ENCODE data around the gene KNCN.

Gene KNCN

GRCh38 chr1:46571691-46572225, 20.3 kb upstream of the KNCN start:
- no peak for DNase-seq (ENCODE audit: extremely low read depth, low read depth)
- TF ChIP-seq, protein P1, sequence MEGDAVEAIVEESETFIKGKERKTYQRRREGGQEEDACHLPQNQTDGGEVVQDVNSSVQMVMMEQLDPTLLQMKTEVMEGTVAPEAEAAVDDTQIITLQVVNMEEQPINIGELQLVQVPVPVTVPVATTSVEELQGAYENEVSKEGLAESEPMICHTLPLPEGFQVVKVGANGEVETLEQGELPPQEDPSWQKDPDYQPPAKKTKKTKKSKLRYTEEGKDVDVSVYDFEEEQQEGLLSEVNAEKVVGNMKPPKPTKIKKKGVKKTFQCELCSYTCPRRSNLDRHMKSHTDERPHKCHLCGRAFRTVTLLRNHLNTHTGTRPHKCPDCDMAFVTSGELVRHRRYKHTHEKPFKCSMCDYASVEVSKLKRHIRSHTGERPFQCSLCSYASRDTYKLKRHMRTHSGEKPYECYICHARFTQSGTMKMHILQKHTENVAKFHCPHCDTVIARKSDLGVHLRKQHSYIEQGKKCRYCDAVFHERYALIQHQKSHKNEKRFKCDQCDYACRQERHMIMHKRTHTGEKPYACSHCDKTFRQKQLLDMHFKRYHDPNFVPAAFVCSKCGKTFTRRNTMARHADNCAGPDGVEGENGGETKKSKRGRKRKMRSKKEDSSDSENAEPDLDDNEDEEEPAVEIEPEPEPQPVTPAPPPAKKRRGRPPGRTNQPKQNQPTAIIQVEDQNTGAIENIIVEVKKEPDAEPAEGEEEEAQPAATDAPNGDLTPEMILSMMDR (IDR thresholded peaks at IDR 0.05; ENCODE audit: low read depth, low read length, missing control alignments): no peak
- no peak overlapping the region for H3K4me3 ChIP-seq (replicated peaks; ENCODE audit: low read depth, low read length)

DNA sequence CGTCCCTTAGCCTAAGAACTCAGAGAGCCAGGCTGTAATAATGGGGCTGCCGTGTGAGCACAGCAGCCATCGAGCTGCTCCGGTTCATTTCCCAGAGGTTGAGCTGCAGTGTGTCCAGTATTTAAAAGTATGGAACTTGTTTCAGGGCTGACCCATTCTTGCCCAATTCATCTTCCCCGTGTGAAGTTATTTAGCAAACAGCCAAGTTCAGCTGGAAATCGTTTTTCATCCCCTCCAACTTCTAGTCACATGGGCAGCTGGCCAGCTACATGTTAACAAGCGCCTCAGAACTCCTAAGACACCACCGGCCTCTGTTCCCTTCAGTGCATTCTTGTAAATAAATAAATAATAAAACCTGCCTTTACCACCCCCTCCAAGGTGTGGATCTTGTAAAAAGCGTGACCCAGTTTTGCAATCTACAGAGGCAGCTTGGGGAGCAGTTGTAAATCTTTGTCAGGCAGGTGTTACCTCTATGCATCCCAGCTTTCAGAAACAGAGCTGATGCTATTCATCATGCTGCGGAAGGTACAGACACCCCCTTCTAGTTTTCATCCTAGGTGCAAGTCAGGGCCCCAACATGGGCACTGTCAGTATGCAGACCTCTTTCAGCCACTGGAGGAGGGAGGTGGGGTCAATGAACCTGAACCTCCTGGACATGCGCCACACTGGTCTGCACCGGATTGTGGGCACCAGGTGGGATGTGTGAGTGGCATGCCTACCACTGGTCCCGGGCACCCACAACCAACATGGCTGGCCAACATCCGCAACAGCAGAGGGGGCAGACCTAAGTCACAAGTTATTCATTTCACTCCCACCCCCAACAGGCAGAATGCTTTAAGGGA, 18.7 kb upstream of the KNCN start:
- H3K4me3 ChIP-seq (replicated peaks; ENCODE audit: low read depth, low read length): no peak overlapping the region
- DNase-seq (ENCODE audit: extremely low read depth, low read depth): no peak
- TF ChIP-seq, protein P1 (IDR thresholded peaks at IDR 0.05; ENCODE audit: low read depth, low read length, missing control alignments): no peak

GRCh38 chr1:46569116-46569515, 17.7 kb upstream of the KNCN start:
- TF ChIP-seq, protein P1 (IDR thresholded peaks at IDR 0.05; ENCODE audit: low read depth, low read length, missing control alignments): no peak
- H3K4me3 ChIP-seq (replicated peaks; ENCODE audit: low read depth, low read length): no peak overlapping the region
- DNase-seq (ENCODE audit: extremely low read depth, low read depth): no peak

- H3K4me3 ChIP-seq (replicated peaks; ENCODE audit: low read depth, low read length): no peak overlapping the region
- no peak for DNase-seq (ENCODE audit: extremely low read depth, low read depth)
- TF ChIP-seq, protein P1 (IDR thresholded peaks at IDR 0.05; ENCODE audit: low read depth, low read length, missing control alignments): no peak
Observed at GRCh38 chr1:46568461-46568891, 17.0 kb upstream of the KNCN start.

- TF ChIP-seq, protein P1 (IDR thresholded peaks at IDR 0.05; ENCODE audit: low read depth, low read length, missing control alignments): no peak
- no peak overlapping the region for H3K4me3 ChIP-seq (replicated peaks; ENCODE audit: low read depth, low read length)
- no peak for DNase-seq (ENCODE audit: extremely low read depth, low read depth)
Observed at GRCh38 chr1:46563341-46563740, 11.9 kb upstream of the KNCN start.

GRCh38 chr1:46562498-46562897, 11.1 kb upstream of the KNCN start:
- DNase-seq (ENCODE audit: extremely low read depth, low read depth): no peak
- H3K4me3 ChIP-seq (replicated peaks; ENCODE audit: low read depth, low read length): no peak overlapping the region
- TF ChIP-seq, protein P1 (IDR thresholded peaks at IDR 0.05; ENCODE audit: low read depth, low read length, missing control alignments): no peak

Data from HFF-Myc (cell line).